ENCODE data around the gene IFNGR1. TPM values are rescaled to one million over a fixed set of nuclear protein-coding genes. Genes with fewer than 3 reads are reported as not detected.

IFNGR1 gene
- total RNA-seq, 1 experiment from 2014 or later: 19.5 TPM

DNA sequence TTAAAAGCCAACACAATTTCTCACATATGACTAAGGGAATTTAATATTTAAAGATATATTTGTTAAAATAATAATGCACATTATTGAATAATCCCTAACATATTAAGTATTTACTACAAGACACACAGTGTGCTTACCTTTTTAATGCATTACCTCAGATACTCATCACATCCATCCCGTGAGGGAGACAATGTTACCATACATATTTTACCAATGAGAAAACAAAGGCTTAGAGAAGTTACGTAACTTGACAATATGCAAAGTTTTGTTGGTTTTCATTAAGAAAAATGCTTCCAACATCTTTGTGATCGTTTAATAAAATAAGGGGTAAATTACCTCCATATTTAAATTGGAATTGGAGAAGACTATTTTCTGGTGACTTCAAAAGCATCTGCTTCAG, 4.3 kb downstream of the IFNGR1 start:
- no TSS peak for BruUV-seq (replicated peaks)
- CTCF ChIA-PET: no interaction called here
- Histone ChIP-seq H3K4me3 (no peak overlapping the region), H4K20me1 (ENCODE audit: insufficient read depth) (peaks cover 31% of the 10 kb centered on the region; the same call in 1 of the 2 replicates), H3F3A (ENCODE audit: insufficient read depth, low read depth) (peaks cover 19% of the 10 kb centered on the region; the same call in 1 of the 2 replicates), H3K27ac (no peak overlapping the region), H3K27me3 (ENCODE audit: insufficient read depth, low read depth) (no peaks in the 10 kb centered on the region), H3K36me3 (ENCODE audit: low read depth) (peaks cover 39% of the 10 kb centered on the region; the same call in 1 of the 2 replicates), H2AFZ (no peak overlapping the region), H3K4me2 (peak overlapping the region; percentile 5; the same call in 1 of the 2 replicates), H3K4me1 (replicated peaks; ENCODE audit: insufficient read depth) (peaks cover 32% of the 10 kb centered on the region), H3K79me2 (ENCODE audit: low read depth) (peaks cover 91% of the 10 kb centered on the region), H3K9me2 (ENCODE audit: insufficient read depth) (no peaks in the 10 kb centered on the region), H3K9me3 (ENCODE audit: insufficient read depth, low read depth) (no peaks in the 10 kb centered on the region)
- DNase-seq: no peak
- TF ChIP-seq, protein P1, sequence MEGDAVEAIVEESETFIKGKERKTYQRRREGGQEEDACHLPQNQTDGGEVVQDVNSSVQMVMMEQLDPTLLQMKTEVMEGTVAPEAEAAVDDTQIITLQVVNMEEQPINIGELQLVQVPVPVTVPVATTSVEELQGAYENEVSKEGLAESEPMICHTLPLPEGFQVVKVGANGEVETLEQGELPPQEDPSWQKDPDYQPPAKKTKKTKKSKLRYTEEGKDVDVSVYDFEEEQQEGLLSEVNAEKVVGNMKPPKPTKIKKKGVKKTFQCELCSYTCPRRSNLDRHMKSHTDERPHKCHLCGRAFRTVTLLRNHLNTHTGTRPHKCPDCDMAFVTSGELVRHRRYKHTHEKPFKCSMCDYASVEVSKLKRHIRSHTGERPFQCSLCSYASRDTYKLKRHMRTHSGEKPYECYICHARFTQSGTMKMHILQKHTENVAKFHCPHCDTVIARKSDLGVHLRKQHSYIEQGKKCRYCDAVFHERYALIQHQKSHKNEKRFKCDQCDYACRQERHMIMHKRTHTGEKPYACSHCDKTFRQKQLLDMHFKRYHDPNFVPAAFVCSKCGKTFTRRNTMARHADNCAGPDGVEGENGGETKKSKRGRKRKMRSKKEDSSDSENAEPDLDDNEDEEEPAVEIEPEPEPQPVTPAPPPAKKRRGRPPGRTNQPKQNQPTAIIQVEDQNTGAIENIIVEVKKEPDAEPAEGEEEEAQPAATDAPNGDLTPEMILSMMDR (conservative IDR thresholded peaks at IDR 0.05): no peak
- TF ChIP-seq EZH2 (IDR thresholded peaks at IDR 0.05; ENCODE audit: low read depth): no peak
- intact Hi-C loops (cut with micrococcal nuclease; ENCODE audit: unreplicated experiment): no loop called here
- POLR2A ChIA-PET (ENCODE audit: unreplicated experiment): no interaction called here

DNA sequence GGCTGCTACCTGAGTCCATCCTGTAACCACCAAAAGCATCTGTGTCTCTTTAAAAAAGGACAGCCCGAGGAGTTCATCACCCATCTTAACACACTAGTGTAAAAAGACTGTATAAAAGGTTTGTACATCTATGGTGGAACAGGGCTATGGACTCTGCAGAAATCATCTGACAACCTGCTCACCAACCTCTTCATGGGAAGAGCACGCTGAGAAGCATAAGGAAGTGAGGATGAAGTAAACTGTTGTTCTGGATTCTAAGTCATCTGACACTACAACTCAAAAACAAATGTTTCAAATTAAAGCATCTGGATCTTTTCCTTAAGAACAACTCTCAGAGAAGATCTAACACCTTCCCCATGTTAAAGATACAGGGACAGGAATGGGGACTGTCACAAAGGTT, 5.4 kb downstream of the IFNGR1 start:
- peaks cover 26% of the 10 kb centered on the region for H3K4me1 ChIP-seq (replicated peaks; ENCODE audit: insufficient read depth)
- peaks cover 100% of the 10 kb centered on the region for H3K79me2 ChIP-seq (ENCODE audit: low read depth)
- intact Hi-C loops (cut with micrococcal nuclease; ENCODE audit: unreplicated experiment): no loop called here
- H3K27me3 ChIP-seq (ENCODE audit: insufficient read depth, low read depth): no peaks in the 10 kb centered on the region
- POLR2A ChIA-PET (ENCODE audit: unreplicated experiment): interaction anchor here (0.6 kb wide), 1 partner anchor 198 kb away, joined by 4 read pairs; no protein-coding TSS in a partner anchor
- CTCF ChIA-PET: no interaction called here
- no TSS peak for BruUV-seq (replicated peaks)
- no peak for DNase-seq
- no peak overlapping the region for H3K27ac ChIP-seq
- no peaks in the 10 kb centered on the region; the same call in 1 of the 2 replicates for H3K9me3 ChIP-seq (ENCODE audit: insufficient read depth, low read depth)
- H3K4me3 ChIP-seq: no peak overlapping the region
- peaks cover 10% of the 10 kb centered on the region; the same call in 1 of the 2 replicates for H3F3A ChIP-seq (ENCODE audit: insufficient read depth, low read depth)
- H2AFZ ChIP-seq: no peak overlapping the region
- H3K4me2 ChIP-seq: no peak overlapping the region
- TF ChIP-seq EZH2 (IDR thresholded peaks at IDR 0.05; ENCODE audit: low read depth): no peak
- peaks cover 50% of the 10 kb centered on the region; the same call in 1 of the 2 replicates for H3K36me3 ChIP-seq (ENCODE audit: low read depth)
- no peaks in the 10 kb centered on the region for H3K9me2 ChIP-seq (ENCODE audit: insufficient read depth)
- H4K20me1 ChIP-seq (ENCODE audit: insufficient read depth): peaks cover 31% of the 10 kb centered on the region; the same call in 1 of the 2 replicates

DNA sequence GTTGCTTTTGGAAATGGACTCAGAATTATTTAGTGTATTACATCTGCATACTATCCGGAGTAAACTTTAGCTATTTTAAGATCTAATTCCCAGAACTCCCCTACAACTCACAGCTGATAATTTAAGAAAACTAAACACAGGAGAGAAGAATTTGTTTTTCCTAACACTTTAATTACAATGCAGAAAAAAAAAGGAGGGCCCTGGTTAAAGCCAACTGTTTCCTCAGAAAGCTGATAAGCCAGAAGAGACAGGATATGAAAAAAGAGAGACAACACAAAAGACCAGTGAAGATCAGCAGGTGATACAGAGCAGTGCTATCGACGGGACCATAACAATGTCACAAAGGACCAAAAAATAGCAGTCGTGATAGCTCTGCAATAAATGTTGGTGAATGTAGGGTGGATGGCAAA, 5.8 kb downstream of the IFNGR1 start:
- Histone ChIP-seq H3K9me2 (ENCODE audit: insufficient read depth) (no peaks in the 10 kb centered on the region), H3K9me3 (ENCODE audit: insufficient read depth, low read depth) (no peaks in the 10 kb centered on the region; the same call in 1 of the 2 replicates), H3F3A (ENCODE audit: insufficient read depth, low read depth) (peaks cover 5% of the 10 kb centered on the region; the same call in 1 of the 2 replicates), H4K20me1 (ENCODE audit: insufficient read depth) (peaks cover 31% of the 10 kb centered on the region; the same call in 1 of the 2 replicates), H3K27ac (no peak overlapping the region), H3K4me3 (no peak overlapping the region), H3K36me3 (ENCODE audit: low read depth) (peaks cover 50% of the 10 kb centered on the region; the same call in 1 of the 2 replicates), H3K4me1 (replicated peaks; ENCODE audit: insufficient read depth) (peaks cover 26% of the 10 kb centered on the region), H3K27me3 (ENCODE audit: insufficient read depth, low read depth) (no peaks in the 10 kb centered on the region), H2AFZ (no peak overlapping the region), H3K4me2 (no peak overlapping the region), H3K79me2 (ENCODE audit: low read depth) (peaks cover 95% of the 10 kb centered on the region)
- no TSS peak for BruUV-seq (replicated peaks)
- no peak for DNase-seq
- intact Hi-C loops (cut with micrococcal nuclease; ENCODE audit: unreplicated experiment): no loop called here
- TF ChIP-seq, protein P1 (conservative IDR thresholded peaks at IDR 0.05): no peak
- TF ChIP-seq EZH2 (IDR thresholded peaks at IDR 0.05; ENCODE audit: low read depth): no peak
- POLR2A ChIA-PET (ENCODE audit: unreplicated experiment): interaction anchor here (0.6 kb wide), 1 partner anchor 198 kb away, joined by 4 read pairs; no protein-coding TSS in a partner anchor
- CTCF ChIA-PET: no interaction called here

All from PC-9 (cell line).